ENCODE measurements around the gene SMAP2. TPM values are rescaled to one million over a fixed set of nuclear protein-coding genes. Genes with fewer than 3 reads are reported as not detected.

SMAP2 gene
- total RNA-seq, 1 experiment from 2014 or later: 8.2 TPM

- Histone ChIP-seq H3K4ac (ENCODE audit: low read depth, low read length) (no peak overlapping the region), H2AK5ac (ENCODE audit: insufficient read length, low read length) (no peak overlapping the region), H3K23me2 (ENCODE audit: insufficient read length, low read depth, low read length, poor library complexity, severe bottlenecking) (no peaks in the 10 kb centered on the region), H3K79me1 (ENCODE audit: insufficient read depth, low read depth, low read length, poor library complexity, severe bottlenecking) (no peaks in the 10 kb centered on the region), H4K5ac (ENCODE audit: insufficient read length, low read depth, low read length) (no peak overlapping the region), H2BK12ac (ENCODE audit: insufficient read length, low read depth, low read length) (no peak overlapping the region), H4K8ac (replicated peaks; ENCODE audit: insufficient read length, low read depth, low read length) (no peak overlapping the region), H3K9me3 (ENCODE audit: control insufficient read depth, low read depth, low read length) (no peaks in the 10 kb centered on the region), H3K18ac (ENCODE audit: insufficient read length, low read depth, low read length) (no peak overlapping the region), H2BK15ac (ENCODE audit: low read depth, low read length) (no peak overlapping the region), H3K79me2 (ENCODE audit: insufficient read depth, low read length) (no peaks in the 10 kb centered on the region), H2BK120ac (ENCODE audit: low read depth, low read length, poor library complexity, severe bottlenecking) (no peak overlapping the region), H4K91ac (ENCODE audit: insufficient read length, low read depth, low read length) (no peak overlapping the region), H3K14ac (ENCODE audit: insufficient read depth, low read length) (no peak overlapping the region), H3K9ac (ENCODE audit: extremely low read depth, insufficient read length, low read length) (no peak overlapping the region), H2AFZ (ENCODE audit: low read length) (no peak overlapping the region), H3T11ph (ENCODE audit: low read length) (no peak overlapping the region), H2BK20ac (ENCODE audit: low read depth, low read length, poor library complexity, severe bottlenecking) (no peak overlapping the region), H3K23ac (ENCODE audit: insufficient read length, low read depth, low read length) (no peak overlapping the region), H3K27ac (ENCODE audit: insufficient read length, low read depth, low read length) (no peak overlapping the region), H4K20me1 (ENCODE audit: control insufficient read depth, insufficient read depth, insufficient read length) (no peaks in the 10 kb centered on the region), H3K56ac (ENCODE audit: insufficient read length, low read depth, low read length) (no peak overlapping the region), H3K4me1 (ENCODE audit: insufficient read depth, low read length) (no peaks in the 10 kb centered on the region; the same call in 1 of the 2 replicates), H3K4me2 (ENCODE audit: insufficient read depth, insufficient read length, low read length) (no peak overlapping the region), H2BK5ac (ENCODE audit: insufficient read length, low read length) (no peak overlapping the region), H3K27me3 (ENCODE audit: insufficient read depth, low read length) (no peaks in the 10 kb centered on the region)
- DNase-seq: no peak
- Mint-ChIP-seq H3K9me3 (no peaks in the 10 kb centered on the region), H3K4me3 (no peak overlapping the region), H3K27me3 (ENCODE audit: low read depth) (no peaks in the 10 kb centered on the region), H3K27ac (no peak overlapping the region), H3K4me1 (no peaks in the 10 kb centered on the region), H3K36me3 (ENCODE audit: insufficient read depth in 1 of 3, low read depth in 3 of 3) (no peaks in the 10 kb centered on the region)
- TF ChIP-seq CTCF (conservative IDR thresholded peaks at IDR 0.05): no peak
- WGBS (ENCODE audit: extremely low coverage, insufficient read length, low lambda C conversion rate): no CpG with 5 or more reads among the region's 2 CpGs
Measured at GRCh38 chr1:40397258-40397657, 23.7 kb downstream of the SMAP2 start.

Measured in H9 (cell line).